ENCODE results near the gene RIC3. TPM values are rescaled to one million over a fixed set of nuclear protein-coding genes. Genes with fewer than 3 reads are reported as not detected.

The RIC3 gene
- total and polyA plus RNA-seq, 2 donors (not counting 1 experiment from before 2014, with no cell fraction given) = not detected

- Histone ChIP-seq H3K27ac (ENCODE audit: insufficient read depth, low read length) (no peak overlapping the region), H3K4me3 (replicated peaks in 1 of 4; ENCODE audit: control extremely low read depth in 1 of 4, insufficient read depth in 1 of 4, low read depth in 3 of 4, low read length in 4 of 4) (no peak overlapping the region), H4K20me1 (ENCODE audit: control insufficient read depth, extremely low read depth, insufficient read depth, low read length) (no peaks in the 10 kb centered on the region), H2AFZ (ENCODE audit: low read length) (no peak overlapping the region), H3K36me3 (ENCODE audit: control insufficient read depth, insufficient read depth, low read length) (no peaks in the 10 kb centered on the region), H3K27me3 (ENCODE audit: control insufficient read depth, insufficient read depth, low read length) (no peaks in the 10 kb centered on the region), H3K4me1 (ENCODE audit: control insufficient read depth, extremely low read depth, insufficient read depth, low read length) (no peaks in the 10 kb centered on the region), H3K9me3 (ENCODE audit: control insufficient read depth, insufficient read depth, low read depth, low read length) (no peaks in the 10 kb centered on the region), H3K79me2 (ENCODE audit: control insufficient read depth, insufficient read depth, low read length) (no peaks in the 10 kb centered on the region), H3K9ac (ENCODE audit: insufficient read depth, low read length) (no peak overlapping the region), H3K4me2 (ENCODE audit: extremely low read depth, insufficient read depth, low read length) (no peak overlapping the region)
- TF ChIP-seq CTCF (conservative IDR thresholded peaks at IDR 0.05 in 1 of 2, IDR thresholded peaks at IDR 0.05 in 1 of 2; ENCODE audit: low read depth in 1 of 2, low read length in 2 of 2) = no peak
- TF ChIP-seq EZH2 (IDR thresholded peaks at IDR 0.05; ENCODE audit: low read length, missing control alignments) = no peak
- DNase-seq (ENCODE audit: low read depth in 2 of 2) = no peak
Measured at GRCh38 chr11:8186429-8186828, 17.6 kb upstream of the RIC3 start.

GRCh38 chr11:8183111-8183510, 14.3 kb upstream of the RIC3 start:
- no peaks in the 10 kb centered on the region for H3K79me2 ChIP-seq (ENCODE audit: control insufficient read depth, insufficient read depth, low read length)
- no peaks in the 10 kb centered on the region for H3K27me3 ChIP-seq (ENCODE audit: control insufficient read depth, insufficient read depth, low read length)
- H3K36me3 ChIP-seq (ENCODE audit: control insufficient read depth, insufficient read depth, low read length) = no peaks in the 10 kb centered on the region
- no peak overlapping the region for H3K9ac ChIP-seq (ENCODE audit: insufficient read depth, low read length)
- H4K20me1 ChIP-seq (ENCODE audit: control insufficient read depth, extremely low read depth, insufficient read depth, low read length) = no peaks in the 10 kb centered on the region
- no peaks in the 10 kb centered on the region for H3K4me1 ChIP-seq (ENCODE audit: control insufficient read depth, extremely low read depth, insufficient read depth, low read length)
- no peaks in the 10 kb centered on the region for H3K9me3 ChIP-seq (ENCODE audit: control insufficient read depth, insufficient read depth, low read depth, low read length)
- H2AFZ ChIP-seq (ENCODE audit: low read length) = no peak overlapping the region
- TF ChIP-seq CTCF (conservative IDR thresholded peaks at IDR 0.05 in 1 of 2, IDR thresholded peaks at IDR 0.05 in 1 of 2; ENCODE audit: low read depth in 1 of 2, low read length in 2 of 2) (no peak), EZH2 (IDR thresholded peaks at IDR 0.05; ENCODE audit: low read length, missing control alignments) (no peak)
- DNase-seq (ENCODE audit: low read depth in 2 of 2) = no peak
- H3K27ac ChIP-seq (ENCODE audit: insufficient read depth, low read length) = no peak overlapping the region
- no peak overlapping the region for H3K4me2 ChIP-seq (ENCODE audit: extremely low read depth, insufficient read depth, low read length)
- H3K4me3 ChIP-seq (replicated peaks in 1 of 4; ENCODE audit: control extremely low read depth in 1 of 4, insufficient read depth in 1 of 4, low read depth in 3 of 4, low read length in 4 of 4) = no peak overlapping the region

- Histone ChIP-seq H3K27ac (ENCODE audit: insufficient read depth, low read length) (no peak overlapping the region), H3K4me1 (ENCODE audit: control insufficient read depth, extremely low read depth, insufficient read depth, low read length) (no peaks in the 10 kb centered on the region), H3K27me3 (ENCODE audit: control insufficient read depth, insufficient read depth, low read length) (peaks cover 3% of the 10 kb centered on the region), H4K20me1 (ENCODE audit: control insufficient read depth, extremely low read depth, insufficient read depth, low read length) (no peaks in the 10 kb centered on the region), H3K9ac (ENCODE audit: insufficient read depth, low read length) (no peak overlapping the region), H3K79me2 (ENCODE audit: control insufficient read depth, insufficient read depth, low read length) (no peaks in the 10 kb centered on the region), H2AFZ (ENCODE audit: low read length) (no peak overlapping the region), H3K4me3 (replicated peaks in 1 of 4; ENCODE audit: control extremely low read depth in 1 of 4, insufficient read depth in 1 of 4, low read depth in 3 of 4, low read length in 4 of 4) (no peak overlapping the region), H3K4me2 (ENCODE audit: extremely low read depth, insufficient read depth, low read length) (no peak overlapping the region), H3K9me3 (ENCODE audit: control insufficient read depth, insufficient read depth, low read depth, low read length) (no peaks in the 10 kb centered on the region), H3K36me3 (ENCODE audit: control insufficient read depth, insufficient read depth, low read length) (no peaks in the 10 kb centered on the region)
- DNase-seq (ENCODE audit: low read depth in 2 of 2) = no peak
- no peak for TF ChIP-seq CTCF (conservative IDR thresholded peaks at IDR 0.05 in 1 of 2, IDR thresholded peaks at IDR 0.05 in 1 of 2; ENCODE audit: low read depth in 1 of 2, low read length in 2 of 2)
- no peak for TF ChIP-seq EZH2 (IDR thresholded peaks at IDR 0.05; ENCODE audit: low read length, missing control alignments)
Measured at GRCh38 chr11:8180469-8180868, 11.6 kb upstream of the RIC3 start.
